Loucy (cell line): Measurements from ENCODE around the gene MTARC1.

Source experiments
- H2AFZ ChIP-seq: fragments of 200-600 bp; sonication (generic); 2 replicates; pipeline ENCODE4 v1.6.0; 2016; ENCODE audit warnings: antibody characterized with exemption, mild to moderate bottlenecking, low read length, moderate library complexity
- H3F3A ChIP-seq: fragments of 200-600 bp; 2 replicates; pipeline ENCODE4 v1.6.0; 2016; ENCODE audit warnings: antibody characterized with exemption, low read depth, mild to moderate bottlenecking
- H3K27me3 ChIP-seq: fragments of 200-600 bp; sonication (generic); 2 replicates; pipeline ENCODE4 v1.6.1; 2014; ENCODE audit warnings: low read length, mild to moderate bottlenecking; ENCODE audit not compliant: insufficient read depth, poor library complexity, severe bottlenecking
- H3K36me3 ChIP-seq: fragments of 200-600 bp; sonication (generic); 2 replicates; pipeline ENCODE4 v1.6.1; 2016; ENCODE audit warnings: low read length; ENCODE audit not compliant: insufficient read depth
- H3K4me1 ChIP-seq: fragments of 200-600 bp; sonication (generic); 2 replicates; pipeline ENCODE4 v1.5.1; 2014; ENCODE audit warnings: low read length, mild to moderate bottlenecking; ENCODE audit not compliant: insufficient read depth, poor library complexity, severe bottlenecking
- H3K4me2 ChIP-seq: fragments of 200-600 bp; sonication (generic); 2 replicates; pipeline ENCODE4 v1.6.0; 2014; ENCODE audit warnings: antibody characterized with exemption, low read length, low read depth, mild to moderate bottlenecking; ENCODE audit not compliant: poor library complexity, severe bottlenecking
- H3K4me3 ChIP-seq: fragments of 200-600 bp; sonication (generic); 2 replicates; pipeline ENCODE4 v1.5.1; 2014; ENCODE audit warnings: low read length, mild to moderate bottlenecking, mixed read lengths; ENCODE audit not compliant: poor library complexity, severe bottlenecking
- H3K79me2 ChIP-seq: fragments of 200-600 bp; sonication (generic); 2 replicates; pipeline ENCODE4 v1.6.1; 2014; ENCODE audit warnings: low read length; ENCODE audit not compliant: insufficient read depth
- H3K9ac ChIP-seq: fragments of 200-600 bp; sonication (generic); 2 replicates; pipeline ENCODE4 v1.6.0; 2014; ENCODE audit warnings: mild to moderate bottlenecking, low read depth, low read length, moderate library complexity; ENCODE audit not compliant: poor library complexity, severe bottlenecking
- H3K9me2 ChIP-seq: fragments of 200-600 bp; sonication (generic); replicated peaks from 2 replicates; pipeline ENCODE4 v1.6.1; 2016; ENCODE audit warnings: low read depth, low read length, mixed read lengths
- H3K9me3 ChIP-seq: fragments of 200-600 bp; sonication (generic); 2 replicates; pipeline ENCODE4 v1.6.1; 2014; ENCODE audit warnings: mild to moderate bottlenecking, antibody characterized with exemption, low read length, low read depth; ENCODE audit not compliant: insufficient read depth
- H4K20me1 ChIP-seq: fragments of 200-600 bp; sonication (generic); 2 replicates; pipeline ENCODE4 v1.6.0; 2014; ENCODE audit warnings: antibody characterized with exemption, low read length, mild to moderate bottlenecking; ENCODE audit not compliant: insufficient read depth, poor library complexity, severe bottlenecking
- EZH2phosphoT487 ChIP-seq: fragments of 200-600 bp; IDR thresholded peaks from 2 replicates; pipeline ENCODE4 v1.6.1; 2018; ENCODE audit warnings: antibody characterized with exemption, mild to moderate bottlenecking, moderate library complexity, borderline replicate concordance
- TF ChIP-seq, protein P1 (sequence below): fragments of 200-600 bp; sonication (generic); conservative IDR thresholded peaks from 2 replicates; pipeline ENCODE4 v1.5.1; 2014; ENCODE audit warnings: mild to moderate bottlenecking, antibody characterized with exemption, low read length

Gene MTARC1

DNA sequence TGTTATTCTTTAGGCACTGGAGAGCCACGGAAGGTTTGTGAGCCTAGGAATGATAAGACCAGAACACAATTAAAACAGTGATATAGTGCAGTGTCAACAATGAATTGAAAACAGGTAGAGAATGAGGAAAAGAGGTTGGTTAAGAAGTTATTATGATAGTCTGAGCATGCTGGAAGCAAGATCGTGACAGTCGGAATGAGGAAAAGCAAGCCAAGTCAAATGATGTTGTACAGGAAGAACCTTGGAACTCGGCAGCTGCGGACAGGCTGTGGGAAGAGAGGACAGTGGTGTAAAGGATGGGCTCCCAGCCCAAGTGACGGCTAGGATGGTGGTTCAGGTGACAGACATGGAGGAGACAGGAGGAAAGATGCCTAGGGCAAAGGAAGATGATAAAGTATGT, 25.6 kb downstream of the MTARC1 start:
- Histone ChIP-seq H3F3A (no peaks in the 10 kb centered on the region), H3K27me3 (no peaks in the 10 kb centered on the region), H4K20me1 (no peaks in the 10 kb centered on the region), H3K79me2 (no peaks in the 10 kb centered on the region), H3K9me3 (no peaks in the 10 kb centered on the region), H3K4me3 (no peak overlapping the region), H2AFZ (no peak overlapping the region), H3K9ac (no peak overlapping the region), H3K9me2 (no peaks in the 10 kb centered on the region), H3K4me1 (no peaks in the 10 kb centered on the region), H3K36me3 (no peaks in the 10 kb centered on the region), H3K4me2 (no peak overlapping the region)
- no peak for TF ChIP-seq EZH2phosphoT487
- TF ChIP-seq, protein P1, sequence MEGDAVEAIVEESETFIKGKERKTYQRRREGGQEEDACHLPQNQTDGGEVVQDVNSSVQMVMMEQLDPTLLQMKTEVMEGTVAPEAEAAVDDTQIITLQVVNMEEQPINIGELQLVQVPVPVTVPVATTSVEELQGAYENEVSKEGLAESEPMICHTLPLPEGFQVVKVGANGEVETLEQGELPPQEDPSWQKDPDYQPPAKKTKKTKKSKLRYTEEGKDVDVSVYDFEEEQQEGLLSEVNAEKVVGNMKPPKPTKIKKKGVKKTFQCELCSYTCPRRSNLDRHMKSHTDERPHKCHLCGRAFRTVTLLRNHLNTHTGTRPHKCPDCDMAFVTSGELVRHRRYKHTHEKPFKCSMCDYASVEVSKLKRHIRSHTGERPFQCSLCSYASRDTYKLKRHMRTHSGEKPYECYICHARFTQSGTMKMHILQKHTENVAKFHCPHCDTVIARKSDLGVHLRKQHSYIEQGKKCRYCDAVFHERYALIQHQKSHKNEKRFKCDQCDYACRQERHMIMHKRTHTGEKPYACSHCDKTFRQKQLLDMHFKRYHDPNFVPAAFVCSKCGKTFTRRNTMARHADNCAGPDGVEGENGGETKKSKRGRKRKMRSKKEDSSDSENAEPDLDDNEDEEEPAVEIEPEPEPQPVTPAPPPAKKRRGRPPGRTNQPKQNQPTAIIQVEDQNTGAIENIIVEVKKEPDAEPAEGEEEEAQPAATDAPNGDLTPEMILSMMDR = no peak

DNA sequence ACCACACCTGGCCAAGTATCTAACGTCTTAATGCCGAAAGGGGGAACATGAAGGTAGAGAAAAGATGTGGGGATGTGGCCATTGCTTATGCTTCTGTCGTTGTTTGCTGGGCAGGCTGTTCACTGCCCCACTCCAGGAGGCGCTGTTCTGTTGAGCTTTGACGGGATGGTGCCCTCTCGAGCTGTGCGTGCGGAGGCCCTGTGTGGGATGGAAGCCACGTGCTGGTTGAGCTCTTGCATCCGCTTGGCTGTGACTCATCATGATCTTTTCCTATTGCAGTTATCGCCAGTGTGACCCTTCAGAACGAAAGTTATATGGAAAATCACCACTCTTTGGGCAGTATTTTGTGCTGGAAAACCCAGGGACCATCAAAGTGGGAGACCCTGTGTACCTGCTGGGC, 26.3 kb downstream of the MTARC1 start:
- Histone ChIP-seq H3K79me2 (no peaks in the 10 kb centered on the region), H3K9me2 (no peaks in the 10 kb centered on the region), H3K36me3 (no peaks in the 10 kb centered on the region), H3K4me3 (no peak overlapping the region), H3K4me2 (no peak overlapping the region), H3K27me3 (no peaks in the 10 kb centered on the region), H3K9me3 (no peaks in the 10 kb centered on the region), H3K9ac (no peak overlapping the region), H3F3A (no peaks in the 10 kb centered on the region), H3K4me1 (no peaks in the 10 kb centered on the region), H2AFZ (no peak overlapping the region), H4K20me1 (no peaks in the 10 kb centered on the region)
- TF ChIP-seq, protein P1 = peak; percentile 44; the same call in 1 of the 2 replicates
- TF ChIP-seq EZH2phosphoT487 = no peak

DNA sequence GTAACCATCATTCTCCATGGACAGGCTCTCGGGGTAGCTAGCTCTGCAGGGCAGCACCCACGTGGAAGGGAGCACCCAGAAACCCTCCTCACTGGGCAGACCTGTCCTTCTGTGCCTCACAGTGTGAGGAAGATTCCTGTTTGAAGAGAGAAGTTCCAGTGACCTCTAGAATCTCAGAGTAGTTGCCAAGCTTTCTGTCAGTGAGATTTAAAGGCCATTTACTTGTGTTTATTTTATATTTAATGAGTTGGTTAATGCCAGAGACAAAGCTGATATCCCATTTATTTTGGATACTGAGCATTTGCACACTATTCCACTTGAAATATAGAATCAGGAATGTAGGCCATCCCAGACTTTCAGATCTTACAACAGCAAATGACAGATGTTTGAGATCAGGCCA, 28.7 kb downstream of the MTARC1 start:
- Histone ChIP-seq H3K4me1 (no peaks in the 10 kb centered on the region), H3K79me2 (no peaks in the 10 kb centered on the region)
- no peak for TF ChIP-seq EZH2phosphoT487
- TF ChIP-seq, protein P1 = no peak

More for the DNA sequence above, 28.7 kb downstream of the MTARC1 start:
- Histone ChIP-seq H3K36me3 (no peaks in the 10 kb centered on the region), H3K4me3 (no peak overlapping the region), H3K4me2 (no peak overlapping the region), H3K9me2 (no peaks in the 10 kb centered on the region), H3K9ac (no peak overlapping the region), H2AFZ (no peak overlapping the region), H3K27me3 (no peaks in the 10 kb centered on the region), H3F3A (no peaks in the 10 kb centered on the region), H3K9me3 (no peaks in the 10 kb centered on the region), H4K20me1 (no peaks in the 10 kb centered on the region)
